HS-5 (cell line): ENCODE data around the gene PIK3R4.

Experiments
- DNase-seq: peaks from one replicate; pipeline ENCODE4 v3.0.0-alpha.2; 2012; ENCODE audit warnings: low read depth

PIK3R4 gene

DNA sequence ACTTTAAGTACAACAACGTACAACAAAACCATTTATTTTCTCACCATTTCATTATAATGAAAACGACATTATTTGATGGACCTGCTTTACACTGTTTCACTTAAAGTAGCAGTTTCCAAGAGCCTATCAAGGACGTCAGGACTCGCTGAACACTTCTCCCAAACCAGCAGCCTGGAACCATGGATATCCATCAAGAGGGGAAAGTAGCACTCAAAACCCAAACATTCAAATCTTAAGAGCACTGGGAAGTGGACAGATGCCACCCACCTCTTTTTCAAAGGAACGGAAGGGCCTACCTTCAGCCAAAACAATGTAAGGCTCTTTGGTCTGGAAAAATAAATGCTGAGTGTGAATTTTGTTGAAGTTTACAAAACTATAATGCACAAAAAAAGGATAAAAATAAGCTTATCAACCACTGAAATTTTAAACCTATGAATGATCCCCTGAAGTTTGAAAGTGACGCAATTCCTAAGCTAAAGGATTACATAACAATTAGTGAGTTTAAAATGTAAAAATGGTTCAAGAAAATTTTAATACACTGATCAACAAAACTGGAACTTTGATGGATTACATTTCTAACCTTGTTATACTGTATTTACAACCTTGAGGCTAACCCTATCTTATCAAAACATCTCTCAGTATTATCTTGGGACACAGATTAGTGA is 4.6 kb downstream of the PIK3R4 start:
- no peak for DNase-seq

DNA sequence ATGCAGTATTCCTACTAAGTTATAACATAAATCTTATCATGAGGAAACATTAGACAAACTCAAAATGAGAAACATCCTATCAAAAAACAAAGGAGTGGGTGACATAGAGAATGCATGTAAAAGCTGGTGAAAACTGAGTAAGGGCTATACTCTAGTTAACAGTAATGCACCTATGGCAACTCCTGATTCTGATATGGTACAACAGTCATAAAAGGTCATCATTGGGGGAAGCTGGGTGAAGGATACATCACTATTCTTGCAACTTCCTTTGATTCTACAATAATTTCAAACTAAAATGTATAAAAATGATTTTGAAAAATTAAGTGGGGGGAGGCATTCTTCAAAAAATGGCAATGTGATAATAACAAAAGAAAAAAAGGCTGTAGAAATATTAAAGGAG is 6.8 kb downstream of the PIK3R4 start:
- no peak for DNase-seq

DNA sequence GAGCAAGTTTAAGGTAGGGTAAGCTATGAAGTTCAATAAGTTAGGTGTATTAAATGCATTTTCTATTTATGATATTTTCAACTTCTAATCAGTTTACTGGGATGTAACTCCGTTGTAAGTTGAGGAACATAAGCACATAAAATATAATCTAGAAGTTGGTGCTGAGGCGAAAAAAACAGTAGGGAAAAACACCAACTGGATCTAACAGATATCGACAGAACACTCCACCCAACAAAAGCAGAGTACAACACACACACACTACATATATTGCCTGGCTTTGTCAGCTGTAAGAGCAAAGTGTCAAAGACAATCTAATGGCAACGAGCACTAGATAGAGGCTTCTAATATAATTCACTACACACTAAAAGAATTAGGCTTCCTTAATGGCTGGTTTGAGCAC is 8.4 kb downstream of the PIK3R4 start:
- no peak for DNase-seq

DNA sequence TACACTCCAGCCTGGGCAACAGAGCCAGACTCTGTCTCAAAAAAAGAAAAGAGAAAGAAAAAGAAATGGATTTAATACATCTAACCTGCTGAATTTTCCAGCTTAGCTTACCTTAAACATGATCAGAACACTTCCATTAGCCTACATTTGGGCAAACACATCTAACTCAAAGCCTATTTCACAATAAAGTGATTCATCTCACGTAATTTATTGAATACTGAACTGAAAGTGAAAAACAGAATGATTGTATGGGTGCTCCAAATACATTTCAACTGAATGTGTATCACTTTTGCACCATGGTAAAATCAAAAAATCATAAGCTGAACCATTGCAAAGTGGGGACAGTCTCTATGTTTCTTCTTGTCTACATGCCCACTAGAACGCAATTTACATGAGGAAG is 9.0 kb downstream of the PIK3R4 start:
- DNase-seq = peak; percentile 13

DNA sequence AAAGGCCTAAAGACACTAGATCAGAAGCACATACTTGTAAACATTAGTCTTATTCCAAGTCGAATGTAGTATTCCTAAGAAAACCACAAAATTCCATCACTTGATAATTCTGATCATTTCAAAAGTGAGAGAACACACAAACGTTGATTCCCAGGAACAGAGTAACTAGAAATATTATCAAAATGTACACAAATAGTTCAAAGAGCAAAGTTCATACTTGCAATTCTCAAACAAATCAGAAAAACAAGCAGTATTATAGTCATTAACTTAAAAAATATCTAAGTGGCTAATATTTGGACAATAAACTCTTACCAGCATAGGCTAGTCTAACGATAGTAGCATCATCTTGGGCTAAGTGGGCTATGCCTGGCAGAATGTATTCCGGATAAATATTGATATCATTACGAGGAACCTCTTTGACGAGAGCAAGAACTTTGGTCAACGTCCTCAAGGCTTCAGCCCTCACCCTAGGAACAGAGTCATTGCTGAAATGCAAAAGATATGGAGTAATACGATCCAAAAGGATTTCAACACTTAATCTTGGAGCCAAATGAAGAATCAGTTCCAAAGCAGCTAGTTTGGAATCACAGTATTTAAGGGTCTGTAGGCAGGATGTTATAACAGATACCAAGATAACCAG is 13.3 kb downstream of the PIK3R4 start:
- no peak for DNase-seq

DNA sequence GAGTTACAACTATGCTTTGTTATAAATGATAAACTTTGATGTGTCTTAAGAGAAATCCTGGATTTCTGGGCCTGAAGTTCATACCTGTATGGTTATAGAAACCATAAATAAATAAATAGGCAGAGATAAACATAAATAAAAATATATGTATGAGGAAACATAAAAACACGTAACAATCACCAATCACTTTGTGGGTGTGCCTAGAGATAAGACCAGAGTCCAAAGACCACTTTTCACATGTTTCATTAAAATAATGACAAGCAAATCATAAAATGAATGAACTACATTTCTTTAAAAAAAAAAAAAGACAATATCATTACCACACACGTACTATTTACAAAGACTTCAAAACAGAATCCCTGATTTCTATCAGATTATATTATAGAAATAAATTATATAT is 14.1 kb downstream of the PIK3R4 start:
- DNase-seq = no peak

DNA sequence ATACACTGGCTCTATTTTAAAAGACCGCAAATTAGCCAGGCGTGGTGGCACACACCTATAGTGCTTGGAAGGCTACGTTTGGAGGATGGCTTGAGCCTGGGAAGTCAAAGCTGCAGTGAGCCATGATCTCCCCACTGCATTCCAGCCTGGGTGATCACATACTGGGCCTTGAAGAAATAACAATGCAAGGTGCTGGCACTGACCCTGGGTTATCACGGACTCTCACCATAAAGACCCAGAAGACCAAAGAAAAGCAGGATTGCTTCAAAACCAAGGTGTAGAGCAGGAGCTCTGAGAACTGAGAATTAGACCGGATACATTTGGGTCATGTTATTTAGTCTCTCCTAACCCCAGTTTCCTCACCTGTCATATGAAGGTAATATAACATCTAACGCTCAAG is 14.8 kb downstream of the PIK3R4 start:
- DNase-seq = no peak

DNA sequence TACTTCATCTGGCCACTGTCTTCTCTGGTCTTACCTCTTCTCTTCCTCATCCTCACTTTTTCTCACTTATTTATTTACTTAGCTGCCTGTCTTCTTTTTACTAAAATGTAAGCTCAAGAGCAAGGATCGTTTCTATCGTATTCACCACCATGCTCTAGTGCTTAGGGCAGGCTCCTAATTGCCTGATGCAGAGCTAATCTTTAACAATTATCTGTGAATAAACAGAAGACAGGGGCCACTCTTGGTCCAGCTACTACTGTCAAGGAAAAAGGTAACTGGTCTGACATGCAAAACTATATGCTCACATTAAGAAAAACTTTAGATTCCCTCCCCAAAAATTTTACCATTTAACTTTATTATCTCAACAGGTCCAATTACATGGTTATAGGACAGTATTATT is 17.5 kb downstream of the PIK3R4 start:
- DNase-seq = no peak

DNA sequence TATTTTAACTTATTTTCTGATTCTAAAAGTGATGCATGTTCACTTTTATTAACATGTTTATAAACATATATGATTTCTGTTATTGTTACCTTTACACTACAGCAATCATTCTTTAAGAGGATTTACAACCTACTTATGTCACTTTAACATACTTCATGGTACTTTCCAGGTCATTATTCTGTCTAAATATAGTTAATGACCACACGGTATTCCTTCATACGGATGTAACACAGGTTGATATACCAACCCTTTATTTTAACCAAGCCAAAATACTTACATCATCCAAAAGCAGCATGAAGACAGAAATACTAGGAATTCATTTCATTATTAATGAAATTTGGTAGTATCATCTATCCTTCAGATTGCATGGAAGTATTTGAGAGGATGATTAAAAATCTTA is 18.6 kb downstream of the PIK3R4 start:
- no peak for DNase-seq

DNA sequence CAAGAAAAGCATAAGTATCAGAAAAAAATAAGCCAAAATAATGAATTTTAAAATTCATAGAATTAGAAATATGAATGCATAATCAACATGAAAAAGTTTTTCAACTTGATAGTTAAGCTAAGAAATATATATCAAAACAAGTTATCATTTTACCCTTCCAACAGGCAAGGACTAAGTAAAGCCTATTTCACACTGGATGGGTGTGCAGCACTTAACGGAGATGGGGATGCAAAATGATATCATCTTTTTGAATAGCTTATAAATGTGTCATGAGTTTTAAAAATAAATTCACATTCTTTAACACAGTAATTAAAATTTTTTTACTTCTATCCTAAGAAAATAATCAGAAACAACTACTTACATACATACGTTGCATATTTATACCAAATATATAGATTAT is 20.9 kb downstream of the PIK3R4 start:
- DNase-seq = no peak

DNA sequence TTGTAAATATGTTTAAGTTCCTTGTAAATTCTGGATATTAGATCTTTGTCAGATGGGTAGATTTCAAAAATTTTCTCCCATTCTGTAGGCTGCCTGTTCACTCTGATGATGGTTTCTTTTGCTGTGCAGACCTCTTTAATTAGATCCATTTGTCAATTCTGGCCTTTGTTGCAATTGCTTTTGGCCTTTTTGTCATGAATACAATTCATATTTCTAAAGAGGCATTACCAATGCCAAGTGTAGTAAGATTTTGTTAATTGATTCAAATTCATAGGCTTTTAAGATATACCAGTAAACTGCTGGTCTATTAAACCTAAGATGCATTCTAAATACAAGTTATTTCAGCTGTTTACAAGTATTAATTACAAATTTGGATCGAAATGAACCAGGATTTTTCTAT is 31.0 kb downstream of the PIK3R4 start:
- no peak for DNase-seq

DNA sequence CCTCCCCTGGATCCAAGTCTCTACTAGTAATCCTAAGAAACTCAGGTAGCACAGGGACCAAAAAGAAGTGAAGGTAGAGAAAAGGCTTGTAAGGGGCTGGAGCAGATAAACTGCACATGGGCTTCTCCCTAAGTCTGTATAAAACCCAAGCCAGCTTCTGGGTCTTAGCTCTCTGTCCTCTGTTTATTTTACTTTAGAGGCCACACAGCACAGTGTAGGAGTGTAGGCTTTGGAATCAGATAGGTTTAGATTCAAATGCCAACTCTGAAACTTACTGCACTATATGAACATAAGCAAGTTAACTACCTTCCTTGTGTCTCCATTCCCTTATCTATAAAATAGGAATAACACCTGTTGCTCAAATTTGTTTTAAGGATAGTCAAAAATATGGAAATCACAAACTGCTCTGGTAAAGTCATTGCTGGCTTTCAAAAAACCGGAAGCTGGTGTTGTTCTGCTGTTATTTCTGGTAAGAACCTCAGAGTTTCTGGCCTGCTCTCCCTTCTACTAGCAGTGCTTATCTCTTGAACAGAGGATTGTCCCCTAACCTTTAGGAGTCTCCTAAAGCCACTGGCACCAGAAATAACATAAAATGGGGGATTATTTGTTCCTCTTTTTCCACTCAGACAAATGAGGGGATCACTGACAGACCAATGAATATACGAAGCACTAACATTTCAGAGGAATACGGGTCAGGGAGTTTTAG is 33.8 kb downstream of the PIK3R4 start:
- no peak for DNase-seq

DNA sequence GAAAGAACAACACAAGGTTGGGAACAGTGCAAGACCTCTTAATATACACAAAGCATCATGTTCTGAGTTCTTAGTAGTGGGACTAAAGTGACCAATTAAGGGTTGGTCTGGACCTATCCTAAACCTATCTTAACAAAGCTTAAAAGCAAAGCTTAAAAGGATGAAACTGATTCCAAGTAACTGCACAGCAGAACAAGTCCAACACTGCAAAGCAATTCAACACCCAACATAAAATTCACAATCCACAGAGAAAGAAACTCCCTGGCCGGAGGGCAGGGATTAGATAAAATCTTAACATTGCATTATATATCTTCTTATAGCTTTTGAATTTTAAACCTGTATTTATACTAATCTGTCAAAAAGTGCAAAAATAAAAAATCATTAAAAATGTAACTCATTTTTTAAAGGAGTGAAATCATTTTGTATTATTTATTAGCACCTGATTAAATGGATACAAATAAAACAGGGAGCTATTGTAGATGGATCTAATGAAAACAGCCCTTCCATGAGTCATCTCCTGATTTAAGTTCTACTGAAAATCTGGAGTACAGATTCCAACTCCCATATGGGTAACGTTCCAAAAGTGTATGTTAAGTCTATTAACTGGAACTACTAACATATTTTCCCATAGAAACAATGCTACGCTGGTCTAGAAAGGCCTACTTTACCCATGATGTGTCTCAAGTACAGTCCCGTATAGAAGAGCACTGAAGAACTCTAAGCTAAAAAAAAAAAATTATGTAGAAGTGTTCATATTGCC is 34.9 kb downstream of the PIK3R4 start:
- DNase-seq = no peak

DNA sequence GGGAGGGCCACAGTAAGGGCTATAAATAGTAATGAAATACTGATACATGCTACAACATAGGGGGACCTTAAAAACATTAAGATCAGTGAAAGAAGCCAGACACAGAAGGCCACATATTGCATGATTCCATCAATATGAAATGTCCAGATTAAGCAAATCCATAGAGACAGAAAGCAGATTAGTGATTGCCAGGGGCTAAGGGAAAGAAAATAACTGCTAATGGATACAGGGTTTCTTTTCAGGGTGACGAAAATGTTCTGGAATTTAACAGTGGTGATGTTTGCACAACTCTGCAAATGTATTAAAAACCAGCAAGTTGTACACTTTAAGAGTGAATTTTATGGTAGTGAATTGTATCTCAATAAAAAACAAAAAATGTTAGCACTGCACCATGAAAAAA is 37.0 kb downstream of the PIK3R4 start:
- DNase-seq = no peak

DNA sequence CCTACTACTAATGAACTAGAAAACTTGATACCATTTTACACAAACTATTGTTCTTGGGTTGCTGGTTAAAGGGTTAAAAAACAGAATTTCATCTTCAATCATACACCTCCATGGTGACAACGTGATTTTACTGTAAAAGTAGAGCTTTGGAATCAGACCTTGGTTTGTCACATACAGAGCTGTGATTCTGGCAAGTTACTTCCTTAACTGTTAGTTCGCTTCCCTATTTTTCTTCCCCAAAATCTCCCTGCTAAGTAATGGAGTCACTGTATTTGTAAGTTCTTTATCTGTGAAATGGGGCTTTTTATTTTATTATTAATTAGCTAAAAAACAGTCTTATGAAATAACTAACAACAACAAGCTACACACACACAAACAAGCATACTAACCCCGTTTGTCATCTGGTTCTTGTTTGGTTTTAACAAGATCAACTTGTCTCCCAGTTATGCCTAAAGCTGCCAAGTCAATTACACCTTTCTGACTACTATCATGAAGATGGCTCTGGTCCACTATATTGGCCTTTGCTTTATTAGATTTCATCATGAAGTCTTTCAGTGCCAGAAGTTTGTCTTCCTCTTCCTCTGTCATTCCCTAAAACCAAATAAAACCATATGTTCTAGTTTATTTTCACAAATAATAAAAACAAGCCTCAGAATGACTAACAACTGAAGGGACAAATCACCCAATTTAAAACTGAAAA is 38.6 kb downstream of the PIK3R4 start:
- DNase-seq = no peak

DNA sequence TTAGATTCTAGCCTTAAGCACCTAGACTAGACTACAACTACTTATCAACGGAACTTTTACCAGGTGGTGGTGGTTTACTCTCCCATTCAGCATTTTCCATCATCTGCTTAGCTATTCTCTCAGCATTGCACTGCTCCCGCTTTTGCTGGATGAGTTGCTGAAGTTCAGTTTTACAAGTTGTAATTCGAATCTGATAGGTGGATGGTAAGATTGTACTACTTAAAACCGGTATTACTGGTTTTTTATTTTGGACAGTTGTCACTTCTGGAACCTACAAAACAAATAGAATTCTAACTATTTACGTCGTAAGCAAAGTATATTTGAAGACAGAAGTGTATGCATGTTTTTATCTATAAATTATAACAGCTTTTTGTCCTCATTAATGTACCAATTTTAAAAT is 41.1 kb downstream of the PIK3R4 start:
- DNase-seq = no peak

DNA sequence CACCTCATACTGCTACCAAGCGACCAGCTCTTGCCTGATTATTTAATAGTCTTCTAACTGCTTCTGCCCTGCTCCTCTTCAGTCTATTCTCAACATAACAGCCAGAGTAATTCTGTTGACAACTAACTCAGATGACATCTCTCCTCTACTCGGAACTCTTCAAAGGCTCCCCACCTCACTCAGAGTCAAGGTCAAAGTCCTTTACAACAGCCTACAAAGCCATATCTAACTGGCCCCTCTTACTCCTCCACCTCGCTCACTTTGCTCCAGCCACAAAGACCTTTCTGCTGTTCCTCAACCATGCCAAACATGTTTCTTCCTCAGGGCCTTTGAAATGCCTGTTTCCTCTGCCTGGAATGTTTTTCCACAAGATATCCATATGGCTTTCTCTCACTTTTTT is 43.6 kb downstream of the PIK3R4 start:
- no peak for DNase-seq

DNA sequence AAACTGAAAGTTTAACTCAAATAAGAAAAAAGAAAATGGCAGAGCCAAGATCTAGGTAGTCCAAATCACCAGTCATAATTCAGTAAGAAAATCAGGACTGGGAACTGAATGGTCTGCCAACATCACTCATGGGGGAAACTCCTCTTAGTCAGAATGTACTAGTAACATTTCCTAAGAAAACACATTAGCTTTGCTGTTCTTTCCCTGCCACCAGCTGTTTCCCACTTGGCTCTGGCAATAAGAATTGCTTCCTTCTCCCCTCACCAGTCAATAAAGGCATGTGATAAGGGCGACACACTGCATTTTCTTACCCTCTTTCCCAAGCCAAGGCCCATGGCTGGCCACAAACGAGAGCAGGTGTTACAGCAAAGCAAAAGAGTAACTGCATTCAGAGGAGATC is 46.1 kb downstream of the PIK3R4 start:
- no peak for DNase-seq

DNA sequence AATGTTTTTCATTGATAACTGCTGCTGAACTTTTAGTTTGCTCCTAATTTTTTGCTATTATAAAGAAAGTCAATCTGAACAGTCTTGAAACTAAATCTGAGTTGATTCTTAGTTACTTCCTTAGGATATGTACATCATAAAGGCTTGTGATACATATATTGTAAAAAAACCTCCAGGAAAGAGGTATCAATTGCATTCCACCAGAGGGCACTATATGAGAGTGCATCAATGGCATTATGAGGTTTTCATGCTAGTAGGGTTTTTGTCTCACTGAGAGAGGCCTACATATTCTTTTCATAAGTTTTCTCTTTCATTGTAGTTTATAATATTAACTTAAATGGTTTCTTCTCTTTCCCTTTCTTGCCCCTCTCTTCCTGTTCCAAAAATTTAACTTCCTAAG is 46.9 kb downstream of the PIK3R4 start:
- DNase-seq = no peak

DNA sequence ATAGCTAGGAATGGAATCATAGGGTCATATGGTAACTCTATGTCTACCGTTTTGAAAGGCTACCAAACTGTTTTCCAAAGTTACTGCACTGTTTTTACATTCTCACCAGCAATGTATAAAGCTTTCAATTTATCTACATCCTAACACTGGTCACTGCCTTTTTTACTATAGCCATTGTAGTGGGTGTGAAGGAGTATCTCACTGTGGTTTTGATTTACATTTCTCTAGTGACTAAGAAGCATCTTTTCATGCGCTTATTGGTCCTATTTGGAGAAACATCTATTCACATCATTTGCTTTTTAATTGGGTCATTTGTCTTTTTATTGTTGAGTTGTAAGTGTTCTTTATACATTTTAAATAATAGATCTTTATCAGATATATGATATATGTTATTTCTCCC is 53.3 kb downstream of the PIK3R4 start:
- DNase-seq = no peak

DNA sequence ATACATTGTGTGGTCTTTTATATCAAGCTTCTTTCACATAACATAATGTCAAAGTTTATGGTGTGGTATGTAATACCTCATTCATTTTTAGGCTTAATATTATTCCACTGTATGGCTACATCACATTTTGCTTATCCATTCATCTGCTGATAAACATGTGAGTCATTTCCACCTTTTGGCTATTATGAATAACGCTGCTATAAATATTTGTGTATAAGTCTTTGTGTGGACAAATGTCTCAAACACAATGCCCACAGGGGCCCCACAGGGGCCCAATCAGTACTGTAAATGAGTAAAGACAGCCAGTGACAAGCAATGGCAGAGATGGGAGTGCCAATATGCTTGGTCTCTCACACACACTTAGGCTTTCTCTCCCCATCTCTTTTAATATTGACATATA is 54.2 kb downstream of the PIK3R4 start:
- no peak for DNase-seq
